IMR-90 (cell line): ENCODE data around the gene DLEU7. TPM values are rescaled to one million over a fixed set of nuclear protein-coding genes. Genes with fewer than 3 reads are reported as not detected.

Experiments
- ATAC-seq: fragments of 200-7000 bp; cut with Tn5 transposase; 2 replicates; pipeline ENCODE4 v1.9.1; 2020; ENCODE audit warnings: low read depth, mild to moderate bottlenecking, moderate library complexity
- BruUV-seq: library from RNA; stranded (reverse); fragments of 400-500 nt; replicated peaks from 2 replicates; lab custom pipeline; 2021; lab: Mats Ljungman, UMichigan
- CTCF ChIA-PET: fragments of 300-600 bp; formaldehyde crosslinking; extraction: SDS; loops from one replicate; lab custom pipeline; 2021; ENCODE audit warnings: antibody characterized with exemption; lab: Yijun Ruan, JAX
- POLR2A ChIA-PET: fragments of 300-600 bp; sonication (Branson Sonifier 250); formaldehyde crosslinking; loops from one replicate; lab custom pipeline; 2022; ENCODE audit warnings: antibody characterized with exemption; ENCODE audit not compliant: unreplicated experiment; lab: Charles Lee
- DNase-seq: peaks from one replicate; pipeline ENCODE4 v3.0.0; 2013
- H2AFZ ChIP-seq: replicated peaks from 2 replicates; pipeline ENCODE3; 2013; ENCODE audit warnings: low read length, mild to moderate bottlenecking; ENCODE audit not compliant: poor library complexity
- H2AK5ac ChIP-seq: 2 replicates; pipeline ENCODE4 v1.6.1; 2013; ENCODE audit warnings: low read depth, low read length, inconsistent platforms
- H2AK9ac ChIP-seq: replicated peaks from 2 replicates; pipeline ENCODE3; 2013; ENCODE audit warnings: mild to moderate bottlenecking, low read depth, low read length, moderate library complexity; ENCODE audit not compliant: poor library complexity
- H2BK120ac ChIP-seq: 2 replicates; pipeline ENCODE4 v1.6.1; 2013; ENCODE audit warnings: low read depth, low read length, inconsistent platforms
- H2BK15ac ChIP-seq: 3 replicates; pipeline ENCODE4 v1.6.1; 2013; ENCODE audit warnings: low read depth, low read length, inconsistent platforms
- H2BK20ac ChIP-seq: 2 replicates; pipeline ENCODE4 v1.6.1; 2013; ENCODE audit warnings: low read depth, mild to moderate bottlenecking, inconsistent platforms, low read length, moderate library complexity
- H2BK5ac ChIP-seq: 2 replicates; pipeline ENCODE4 v1.6.1; 2013; ENCODE audit warnings: mild to moderate bottlenecking, low read depth, low read length, inconsistent platforms; ENCODE audit not compliant: poor library complexity, severe bottlenecking
- H3K14ac ChIP-seq: replicated peaks from 2 replicates; pipeline ENCODE4 v1.6.1; 2013; ENCODE audit warnings: low read depth, low read length, inconsistent platforms
- H3K18ac ChIP-seq: 2 replicates; pipeline ENCODE4 v1.6.1; 2013; ENCODE audit warnings: low read depth, low read length, control low read depth
- H3K23ac ChIP-seq: 2 replicates; pipeline ENCODE4 v1.6.1; 2013; ENCODE audit warnings: low read depth, low read length, inconsistent platforms
- H3K27ac ChIP-seq: 2 replicates; pipeline ENCODE4 v1.5.1; 2013; ENCODE audit warnings: mild to moderate bottlenecking, control low read depth, low read length; ENCODE audit not compliant: insufficient read depth
- H3K27me3 ChIP-seq: 2 replicates; pipeline ENCODE4 v1.6.1; 2013; ENCODE audit warnings: low read length; ENCODE audit not compliant: control insufficient read depth, insufficient read depth
- H3K36me3 ChIP-seq: 2 replicates; pipeline ENCODE4 v1.6.1; 2013; ENCODE audit warnings: low read length, mixed read lengths; ENCODE audit not compliant: control insufficient read depth, insufficient read depth
- H3K4ac ChIP-seq: 2 replicates; pipeline ENCODE4 v1.6.1; 2013; ENCODE audit warnings: low read depth, low read length, inconsistent platforms
- H3K4me1 ChIP-seq: 2 replicates; pipeline ENCODE4 v1.6.1; 2013; ENCODE audit warnings: low read length, mixed read lengths; ENCODE audit not compliant: control insufficient read depth, insufficient read depth
- H3K4me2 ChIP-seq: 2 replicates; pipeline ENCODE4 v1.6.1; 2013; ENCODE audit warnings: low read depth, mild to moderate bottlenecking, control low read depth, low read length, moderate library complexity
- H3K4me3 ChIP-seq: 2 replicates; pipeline ENCODE4 v1.5.1; 2013; ENCODE audit warnings: low read depth, mild to moderate bottlenecking, control low read depth, low read length, moderate library complexity; ENCODE audit not compliant: insufficient read depth
- H3K56ac ChIP-seq: 2 replicates; pipeline ENCODE4 v1.6.1; 2013; ENCODE audit warnings: low read length, inconsistent platforms; ENCODE audit not compliant: insufficient read depth; ENCODE audit errors: extremely low read depth
- H3K79me1 ChIP-seq, 2 experiments: 2 replicates each; pipeline ENCODE4 v1.6.1; 2013; ENCODE audit warnings: low read length in 2 of 2, inconsistent platforms in 1 of 2, low read depth in 1 of 2
- H3K9ac ChIP-seq: 2 replicates; pipeline ENCODE4 v1.6.1; 2013; ENCODE audit warnings: low read depth, low read length, control low read depth
- H3K9me1 ChIP-seq: 2 replicates; pipeline ENCODE4 v1.6.1; 2013; ENCODE audit warnings: low read length, inconsistent platforms; ENCODE audit not compliant: insufficient read depth
- H3K9me3 ChIP-seq: 2 replicates; pipeline ENCODE4 v1.6.1; 2013; ENCODE audit warnings: low read length; ENCODE audit not compliant: control insufficient read depth, insufficient read depth
- H4K20me1 ChIP-seq: 2 replicates; pipeline ENCODE4 v1.6.1; 2013; ENCODE audit warnings: low read length, inconsistent platforms; ENCODE audit not compliant: insufficient read depth
- H4K5ac ChIP-seq: 2 replicates; pipeline ENCODE4 v1.6.1; 2013; ENCODE audit warnings: mild to moderate bottlenecking, low read depth, low read length, control low read depth
- H4K8ac ChIP-seq, 2 experiments: 2 replicates each; pipeline ENCODE4 v1.6.1; 2013; ENCODE audit warnings: low read depth in 2 of 2, low read length in 2 of 2, control low read depth in 1 of 2, inconsistent platforms in 1 of 2
- H4K91ac ChIP-seq: 2 replicates; pipeline ENCODE4 v1.6.1; 2013; ENCODE audit warnings: low read depth, low read length, inconsistent platforms; ENCODE audit not compliant: insufficient read depth
- BHLHE40 ChIP-seq: fragments of 150-350 bp; IDR thresholded peaks from 2 replicates; pipeline ENCODE4 v1.6.1; 2016; ENCODE audit warnings: mild to moderate bottlenecking, low read depth, low read length
- CEBPB ChIP-seq: IDR thresholded peaks from 2 replicates; pipeline ENCODE4 v1.6.1; 2012; ENCODE audit warnings: low read depth, low read length, improper control_type of control experiment
- ELK1 ChIP-seq: fragments of 150-350 bp; IDR thresholded peaks from 2 replicates; pipeline ENCODE4 v1.6.1; 2016; ENCODE audit warnings: low read depth, mild to moderate bottlenecking, low read length, moderate library complexity, borderline replicate concordance
- MAFK ChIP-seq: IDR thresholded peaks from 2 replicates; pipeline ENCODE4 v1.6.1; 2012; ENCODE audit warnings: low read depth, low read length, improper control_type of control experiment
- MXI1 ChIP-seq: IDR thresholded peaks from 2 replicates; pipeline ENCODE4 v1.6.1; 2012; ENCODE audit warnings: low read depth, mild to moderate bottlenecking, low read length, moderate library complexity, borderline replicate concordance
- NFE2L2 ChIP-seq: fragments of 150-350 bp; IDR thresholded peaks from 2 replicates; pipeline ENCODE4 v1.6.1; 2016; ENCODE audit warnings: low read depth, mild to moderate bottlenecking, low read length
- RCOR1 ChIP-seq: IDR thresholded peaks from 2 replicates; pipeline ENCODE4 v1.6.1; 2012; ENCODE audit warnings: mild to moderate bottlenecking, low read length, improper control_type of control experiment; ENCODE audit not compliant: insufficient replicate concordance
- SMC3 ChIP-seq: fragments of 150-350 bp; IDR thresholded peaks from 2 replicates; pipeline ENCODE4 v1.6.1; 2016; ENCODE audit warnings: low read depth, mild to moderate bottlenecking, antibody characterized with exemption, low read length, moderate library complexity
- WGBS, 2 experiments: methylation state at CpG; one replicate each; pipeline versions ENCODE4 v1.1.5 to v1.1.7; 2013; ENCODE audit warnings: missing lambda C conversion rate in 2 of 2; ENCODE audit not compliant: insufficient read length in 1 of 2; ENCODE audit errors: extremely low coverage in 2 of 2; 5-methylcytosine and 5-hydroxymethylcytosine counted together
- dilution Hi-C: fragments of 300-500 bp; cut with HindIII; formaldehyde crosslinking; loops from one replicate; pipeline ENCODE4 v1.14.3; 2018; ENCODE audit warnings: low sequenced_read_pairs; ENCODE audit not compliant: unreplicated experiment
- in situ Hi-C: fragments of 300-500 bp; cut with MboI; formaldehyde crosslinking; loops from 3 replicates; pipeline ENCODE4 v1.14.3; 2019; ENCODE audit warnings: low sequenced_read_pairs, inconsistent platforms, mixed read lengths
- intact Hi-C: fragments of 100-400 bp; cut with micrococcal nuclease; formaldehyde crosslinking; loops from 2 replicates; pipeline ENCODE4 v1.10.0; 2022
- polyA plus RNA-seq, 3 experiments: library from polyadenylated mRNA; depleted of rRNA; stranded (reverse); fragments of >200 nt; gene quantifications; 2 replicates each; pipeline ENCODE4 v1.2.3, GENCODE V29; 2012; ENCODE audit warnings: low replicate concordance in 1 of 3
- total RNA-seq: library from RNA; depleted of rRNA; stranded (reverse); fragments of >200 nt; gene quantifications from 2 replicates; pipeline ENCODE4 v1.2.3, GENCODE V29; 2012

Gene DLEU7
- total and polyA plus RNA-seq, 2 of the 4 experiments (the other 2 are of a cell fraction): not detected

GRCh38 chr13:50887151-50887550 lies 43.7 kb upstream of the DLEU7 start:
- H3K4ac ChIP-seq: no peak overlapping the region
- no peak overlapping the region for H3K9ac ChIP-seq
- no peaks in the 10 kb centered on the region for H3K9me1 ChIP-seq
- no peak overlapping the region for H4K5ac ChIP-seq
- intact Hi-C loops (no loop called here), in situ Hi-C loops (no loop called here), dilution Hi-C loops (no loop called here)
- no peak for TF ChIP-seq MXI1
- TF ChIP-seq CEBPB: no peak
- no peak for TF ChIP-seq RCOR1
- no peak for TF ChIP-seq NFE2L2
- TF ChIP-seq BHLHE40: no peak
- no peak for TF ChIP-seq ELK1
- TF ChIP-seq SMC3: no peak
- TF ChIP-seq MAFK: no peak
- H3K18ac ChIP-seq: no peak overlapping the region
- ATAC-seq: no peak
- ChIA-PET CTCF (no interaction called here), POLR2A (no interaction called here)
- H3K4me2 ChIP-seq: no peak overlapping the region
- no TSS peak for BruUV-seq
- H3K56ac ChIP-seq: no peak overlapping the region
- no peak overlapping the region for H2BK120ac ChIP-seq
- no peak overlapping the region for H3K27ac ChIP-seq
- H3K27me3 ChIP-seq: peaks cover 14% of the 10 kb centered on the region
- no peaks in the 10 kb centered on the region for H3K36me3 ChIP-seq
- H2BK15ac ChIP-seq: no peak overlapping the region
- no peak overlapping the region for H2BK5ac ChIP-seq
- no peak overlapping the region for H3K23ac ChIP-seq
- 100% methylated on average over 2 of the region's 7 CpGs; no CpG with 5 or more reads in 1 of the 2 experiments for WGBS, 2 experiments
- no peaks in the 10 kb centered on the region for H4K20me1 ChIP-seq
- no peak overlapping the region for H4K8ac ChIP-seq
- no peak overlapping the region for H2AK9ac ChIP-seq
- H2AK5ac ChIP-seq: no peak overlapping the region
- no peak overlapping the region for H3K14ac ChIP-seq
- no peak overlapping the region for H4K91ac ChIP-seq
- no peaks in the 10 kb centered on the region for H3K9me3 ChIP-seq
- no peak overlapping the region for H2BK20ac ChIP-seq
- H3K4me1 ChIP-seq: no peaks in the 10 kb centered on the region
- no peak for DNase-seq
- no peaks in the 10 kb centered on the region for H3K79me1 ChIP-seq
- H2AFZ ChIP-seq: no peak overlapping the region
- H3K4me3 ChIP-seq: no peak overlapping the region
